ENCODE data around the gene EFL1. TPM values are rescaled to one million over a fixed set of nuclear protein-coding genes. Genes with fewer than 3 reads are reported as not detected.
"Not testable (repeated sequence)": the region's sequence is repeated elsewhere in the genome, so short reads cannot be mapped to it uniquely, and the experiment has no call there.

Gene EFL1
- total and polyA plus RNA-seq, 2 of the 8 experiments (the other 6 are each of a cell fraction or from before 2014, with no cell fraction given) = 10.8 to 31.5 TPM

DNA sequence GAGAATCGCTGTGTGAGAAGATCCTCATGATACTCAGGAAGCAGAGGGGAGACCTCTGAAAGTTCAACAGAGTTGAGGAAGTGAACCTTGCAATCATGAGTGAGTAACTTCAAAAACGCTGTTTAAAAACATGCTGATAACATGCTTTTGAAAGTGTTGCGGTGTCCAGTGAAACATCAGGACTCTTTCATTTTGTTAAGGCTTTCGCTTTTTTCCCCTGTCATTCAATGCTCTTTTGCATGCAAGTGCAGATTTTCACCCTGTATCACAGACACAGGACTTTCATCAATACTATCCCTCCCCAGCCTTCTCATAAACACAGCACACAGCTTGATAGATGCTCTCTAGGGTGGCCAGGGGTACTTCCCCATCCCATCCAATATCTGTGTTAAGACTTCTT, 23.9 kb upstream of the EFL1 start:
- H3K79me1 ChIP-seq (ENCODE audit: low read depth, low read length); H2AFZ ChIP-seq (ENCODE audit: low read length); H3K4me2 ChIP-seq (ENCODE audit: insufficient read depth in 1 of 2, low read depth in 2 of 2, low read length in 2 of 2); H4K91ac ChIP-seq (replicated peaks; ENCODE audit: insufficient read length, low read length); H3K9ac ChIP-seq (replicated peaks in 1 of 4; ENCODE audit: extremely low read depth in 1 of 4, low read depth in 3 of 4, low read length in 3 of 4); H2AK5ac ChIP-seq (ENCODE audit: low read depth, low read length); H3K23me2 ChIP-seq (ENCODE audit: low read depth, low read length); H3K14ac ChIP-seq (ENCODE audit: insufficient read length); H3K23ac ChIP-seq (ENCODE audit: insufficient read length); H3K27ac ChIP-seq (ENCODE audit: low read depth, low read length); H2BK5ac ChIP-seq (ENCODE audit: low read depth, low read length); H2BK20ac ChIP-seq (ENCODE audit: low read length); H3K27me3 ChIP-seq (replicated peaks in 1 of 4; ENCODE audit: control insufficient read depth in 3 of 4, extremely low read depth in 1 of 4, insufficient read depth in 3 of 4, low read length in 3 of 4); H4K20me1 ChIP-seq (replicated peaks in 1 of 2; ENCODE audit: control insufficient read depth in 1 of 2, insufficient read depth in 2 of 2, low read length in 2 of 2); POLR2A ChIA-PET (ENCODE audit: partially characterized antibody); H4K5ac ChIP-seq (ENCODE audit: insufficient read length, low read depth, low read length); H3K4me1 ChIP-seq (replicated peaks in 1 of 4; ENCODE audit: control insufficient read depth in 3 of 4, insufficient read depth in 4 of 4, low read length in 3 of 4); H3K4me3 ChIP-seq (ENCODE audit: extremely low read depth in 1 of 4, insufficient read depth in 2 of 4, low read depth in 3 of 4, low read length in 4 of 4); H3K79me2 ChIP-seq (ENCODE audit: control insufficient read depth in 1 of 2, insufficient read depth in 2 of 2, low read length in 2 of 2); H2BK120ac ChIP-seq (replicated peaks; ENCODE audit: low read depth, low read length); H2BK12ac ChIP-seq (ENCODE audit: low read depth, low read length); H3K4ac ChIP-seq (replicated peaks; ENCODE audit: insufficient read length, low read depth, low read length); H2BK15ac ChIP-seq (ENCODE audit: low read length); H4K8ac ChIP-seq (ENCODE audit: extremely low read depth, insufficient read depth, low read length); H3K56ac ChIP-seq (replicated peaks; ENCODE audit: insufficient read length, low read depth, low read length); FAIRE-seq; DNase-seq (ENCODE audit: low read depth in 1 of 2, low spot score in 2 of 2); H3K18ac ChIP-seq (ENCODE audit: extremely low read depth, low read length); H3K9me3 ChIP-seq (ENCODE audit: insufficient read depth in 2 of 2, low read depth in 1 of 2, low read length in 1 of 2); H3K36me3 ChIP-seq (ENCODE audit: control insufficient read depth in 2 of 4, insufficient read depth in 4 of 4, low read length in 3 of 4): not testable (repeated sequence)
- CTCF ChIA-PET (ENCODE audit: partially characterized antibody) = interaction anchor here (1.3 to 1.6 kb wide), 2 partner anchors 12 to 25 kb away, joined by 4 to 5 read pairs; no protein-coding TSS in a partner anchor
- 85% methylated on average over 4 of the region's 4 CpGs; no CpG with 5 or more reads in 1 of the 2 experiments for WGBS, 2 experiments (ENCODE audit: extremely low coverage in 1 of 2, insufficient coverage in 1 of 2, insufficient read length in 1 of 2, insufficient replicate concordance in 2 of 2, low coverage in 1 of 2, low lambda C conversion rate in 2 of 2, missing lambda C conversion rate in 1 of 2)

DNA sequence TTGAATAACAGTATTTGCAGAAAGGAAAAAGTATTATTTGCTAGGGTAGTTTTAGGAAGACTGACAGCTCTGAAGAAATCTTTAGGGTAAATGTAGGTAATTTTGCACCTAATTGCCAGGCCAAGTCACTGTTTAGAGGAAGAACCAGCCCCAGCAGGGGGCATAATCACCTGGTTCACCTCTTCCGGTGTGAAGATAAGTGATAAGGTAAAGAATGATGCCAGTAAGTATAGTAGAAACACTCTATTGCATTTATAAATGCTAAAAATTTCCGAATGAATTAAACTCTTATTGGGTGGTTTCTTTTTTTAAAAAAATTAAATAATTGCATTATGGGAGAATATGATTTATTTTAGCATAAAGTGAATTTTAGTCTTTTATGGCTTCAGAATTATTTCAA, 21.8 kb upstream of the EFL1 start:
- POLR2A ChIA-PET (ENCODE audit: partially characterized antibody); H2AK5ac ChIP-seq (ENCODE audit: low read depth, low read length); H4K5ac ChIP-seq (ENCODE audit: insufficient read length, low read depth, low read length); H2BK15ac ChIP-seq (ENCODE audit: low read length); H3K18ac ChIP-seq (ENCODE audit: extremely low read depth, low read length); H3K4me2 ChIP-seq (ENCODE audit: insufficient read depth in 1 of 2, low read depth in 2 of 2, low read length in 2 of 2); H3K56ac ChIP-seq (replicated peaks; ENCODE audit: insufficient read length, low read depth, low read length); FAIRE-seq; H3K23me2 ChIP-seq (ENCODE audit: low read depth, low read length); H3K27me3 ChIP-seq (replicated peaks in 1 of 4; ENCODE audit: control insufficient read depth in 3 of 4, extremely low read depth in 1 of 4, insufficient read depth in 3 of 4, low read length in 3 of 4); H3K23ac ChIP-seq (ENCODE audit: insufficient read length); H3K36me3 ChIP-seq (ENCODE audit: control insufficient read depth in 2 of 4, insufficient read depth in 4 of 4, low read length in 3 of 4); H3K4me3 ChIP-seq (ENCODE audit: extremely low read depth in 1 of 4, insufficient read depth in 2 of 4, low read depth in 3 of 4, low read length in 4 of 4); H2BK5ac ChIP-seq (ENCODE audit: low read depth, low read length); H3K79me1 ChIP-seq (ENCODE audit: low read depth, low read length); H4K20me1 ChIP-seq (replicated peaks in 1 of 2; ENCODE audit: control insufficient read depth in 1 of 2, insufficient read depth in 2 of 2, low read length in 2 of 2); H3K9me3 ChIP-seq (ENCODE audit: insufficient read depth in 2 of 2, low read depth in 1 of 2, low read length in 1 of 2); DNase-seq (ENCODE audit: low read depth in 1 of 2, low spot score in 2 of 2); H2BK20ac ChIP-seq (ENCODE audit: low read length); H3K27ac ChIP-seq (ENCODE audit: low read depth, low read length); H3K4me1 ChIP-seq (replicated peaks in 1 of 4; ENCODE audit: control insufficient read depth in 3 of 4, insufficient read depth in 4 of 4, low read length in 3 of 4); H3K4ac ChIP-seq (replicated peaks; ENCODE audit: insufficient read length, low read depth, low read length); H2BK120ac ChIP-seq (replicated peaks; ENCODE audit: low read depth, low read length); H4K8ac ChIP-seq (ENCODE audit: extremely low read depth, insufficient read depth, low read length); H2BK12ac ChIP-seq (ENCODE audit: low read depth, low read length); H4K91ac ChIP-seq (replicated peaks; ENCODE audit: insufficient read length, low read length); H2AFZ ChIP-seq (ENCODE audit: low read length); H3K14ac ChIP-seq (ENCODE audit: insufficient read length); H3K79me2 ChIP-seq (ENCODE audit: control insufficient read depth in 1 of 2, insufficient read depth in 2 of 2, low read length in 2 of 2); H3K9ac ChIP-seq (replicated peaks in 1 of 4; ENCODE audit: extremely low read depth in 1 of 4, low read depth in 3 of 4, low read length in 3 of 4): not testable (repeated sequence)
- 96% methylated on average over 2 of the region's 2 CpGs; no CpG with 5 or more reads in 1 of the 2 experiments for WGBS, 2 experiments (ENCODE audit: extremely low coverage in 1 of 2, insufficient coverage in 1 of 2, insufficient read length in 1 of 2, insufficient replicate concordance in 2 of 2, low coverage in 1 of 2, low lambda C conversion rate in 2 of 2, missing lambda C conversion rate in 1 of 2)
- CTCF ChIA-PET (ENCODE audit: partially characterized antibody) = interaction anchor here (0.7 kb wide), 1 partner anchor 17 kb away, joined by 3 read pairs; no protein-coding TSS in a partner anchor
